ENCODE measurements around the gene MYCBPAP. TPM values are rescaled to one million over a fixed set of nuclear protein-coding genes. Genes with fewer than 3 reads are reported as not detected.

Gene MYCBPAP
- total RNA-seq, 1 donor from 2014 or later, result 1.7 TPM

- H3K27me3 Mint-ChIP-seq, result peaks cover 17% of the 10 kb centered on the region
- TF ChIP-seq, protein P1, sequence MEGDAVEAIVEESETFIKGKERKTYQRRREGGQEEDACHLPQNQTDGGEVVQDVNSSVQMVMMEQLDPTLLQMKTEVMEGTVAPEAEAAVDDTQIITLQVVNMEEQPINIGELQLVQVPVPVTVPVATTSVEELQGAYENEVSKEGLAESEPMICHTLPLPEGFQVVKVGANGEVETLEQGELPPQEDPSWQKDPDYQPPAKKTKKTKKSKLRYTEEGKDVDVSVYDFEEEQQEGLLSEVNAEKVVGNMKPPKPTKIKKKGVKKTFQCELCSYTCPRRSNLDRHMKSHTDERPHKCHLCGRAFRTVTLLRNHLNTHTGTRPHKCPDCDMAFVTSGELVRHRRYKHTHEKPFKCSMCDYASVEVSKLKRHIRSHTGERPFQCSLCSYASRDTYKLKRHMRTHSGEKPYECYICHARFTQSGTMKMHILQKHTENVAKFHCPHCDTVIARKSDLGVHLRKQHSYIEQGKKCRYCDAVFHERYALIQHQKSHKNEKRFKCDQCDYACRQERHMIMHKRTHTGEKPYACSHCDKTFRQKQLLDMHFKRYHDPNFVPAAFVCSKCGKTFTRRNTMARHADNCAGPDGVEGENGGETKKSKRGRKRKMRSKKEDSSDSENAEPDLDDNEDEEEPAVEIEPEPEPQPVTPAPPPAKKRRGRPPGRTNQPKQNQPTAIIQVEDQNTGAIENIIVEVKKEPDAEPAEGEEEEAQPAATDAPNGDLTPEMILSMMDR (IDR thresholded peaks at IDR 0.05; ENCODE audit: unreplicated experiment), result no peak
- no peaks in the 10 kb centered on the region for H3K9me3 Mint-ChIP-seq (ENCODE audit: low read depth)
- no peaks in the 10 kb centered on the region for H3K36me3 Mint-ChIP-seq (ENCODE audit: insufficient read depth)
- peak overlapping the region; percentile 3 for H3K4me3 Mint-ChIP-seq (ENCODE audit: low read depth)
- H3K4me1 Mint-ChIP-seq (ENCODE audit: low read depth), result peaks cover 14% of the 10 kb centered on the region
- peak overlapping the region; percentile 43 for H3K27ac Mint-ChIP-seq
- no peak for DNase-seq (ENCODE audit: low spot score, unreplicated experiment)
Measured at GRCh38 chr17:50506298-50506697, 1.9 kb upstream of the MYCBPAP start.

DNA sequence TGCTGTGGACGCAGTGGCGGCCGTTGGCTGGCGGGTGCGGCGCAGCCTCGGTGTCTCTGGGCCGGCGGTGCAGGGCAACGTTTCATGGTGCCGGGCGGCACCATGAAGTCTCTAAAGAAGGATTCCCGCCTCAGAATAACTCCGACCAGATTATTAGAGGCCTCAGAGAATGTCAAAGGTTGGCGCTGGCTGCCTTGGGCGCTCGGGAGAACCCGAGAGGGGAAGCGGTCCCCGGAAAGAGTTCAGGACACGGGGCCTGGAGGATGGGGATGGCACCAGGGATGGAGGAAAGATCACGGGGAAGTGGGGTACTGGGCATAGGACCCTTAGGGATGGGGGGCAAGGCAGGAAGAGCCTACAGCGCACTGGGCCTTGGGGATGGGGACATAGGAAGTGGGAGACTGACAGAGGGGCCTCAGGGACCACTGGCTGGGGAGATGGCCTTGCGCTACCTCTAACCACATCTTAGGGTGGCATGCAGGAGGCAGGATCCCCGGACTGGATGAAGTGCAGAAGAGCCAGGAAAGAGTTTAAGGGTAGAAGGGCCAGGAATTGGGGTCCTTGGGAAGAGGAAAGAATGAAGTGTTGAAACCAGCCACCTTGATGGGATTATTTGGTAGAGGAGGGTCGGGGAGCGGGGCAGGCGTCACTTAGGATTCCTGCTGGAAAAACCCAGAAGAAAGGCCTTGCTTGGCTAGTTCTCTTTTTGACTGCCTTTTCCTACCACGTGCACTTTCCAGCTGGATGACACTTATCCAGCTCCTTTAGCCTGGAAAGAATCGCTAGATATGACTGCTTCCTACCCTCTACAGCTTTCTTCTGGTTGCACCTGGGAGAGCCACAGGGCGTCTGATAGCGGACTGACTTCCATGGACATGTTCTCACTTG, 578 bp downstream of the MYCBPAP start:
- Mint-ChIP-seq H3K4me3 (ENCODE audit: low read depth) (peak overlapping the region; percentile 77), H3K27me3 (peaks cover 12% of the 10 kb centered on the region), H3K36me3 (ENCODE audit: insufficient read depth) (no peaks in the 10 kb centered on the region), H3K9me3 (ENCODE audit: low read depth) (no peaks in the 10 kb centered on the region), H3K4me1 (ENCODE audit: low read depth) (peaks cover 18% of the 10 kb centered on the region), H3K27ac (peak overlapping the region; percentile 56)
- TF ChIP-seq, protein P1 (IDR thresholded peaks at IDR 0.05; ENCODE audit: unreplicated experiment), result no peak
- DNase-seq (ENCODE audit: low spot score, unreplicated experiment), result no peak

GRCh38 chr17:50511058-50511457, 2.8 kb downstream of the MYCBPAP start:
- no peaks in the 10 kb centered on the region for H3K9me3 Mint-ChIP-seq (ENCODE audit: low read depth)
- H3K4me1 Mint-ChIP-seq (ENCODE audit: low read depth), result peaks cover 18% of the 10 kb centered on the region
- TF ChIP-seq, protein P1 (IDR thresholded peaks at IDR 0.05; ENCODE audit: unreplicated experiment), result no peak
- no peak overlapping the region for H3K4me3 Mint-ChIP-seq (ENCODE audit: low read depth)
- no peaks in the 10 kb centered on the region for H3K36me3 Mint-ChIP-seq (ENCODE audit: insufficient read depth)
- no peak for DNase-seq (ENCODE audit: low spot score, unreplicated experiment)
- peaks cover 14% of the 10 kb centered on the region for H3K27me3 Mint-ChIP-seq
- no peak overlapping the region for H3K27ac Mint-ChIP-seq

- H3K4me3 Mint-ChIP-seq (ENCODE audit: low read depth), result no peak overlapping the region
- no peaks in the 10 kb centered on the region for H3K9me3 Mint-ChIP-seq (ENCODE audit: low read depth)
- H3K27me3 Mint-ChIP-seq, result peaks cover 14% of the 10 kb centered on the region
- TF ChIP-seq, protein P1 (IDR thresholded peaks at IDR 0.05; ENCODE audit: unreplicated experiment), result no peak
- peaks cover 20% of the 10 kb centered on the region for H3K4me1 Mint-ChIP-seq (ENCODE audit: low read depth)
- DNase-seq (ENCODE audit: low spot score, unreplicated experiment), result no peak
- no peaks in the 10 kb centered on the region for H3K36me3 Mint-ChIP-seq (ENCODE audit: insufficient read depth)
- no peak overlapping the region for H3K27ac Mint-ChIP-seq
Measured at GRCh38 chr17:50513495-50513894, 5.3 kb downstream of the MYCBPAP start.

GRCh38 chr17:50514388-50514787, 6.1 kb downstream of the MYCBPAP start:
- no peaks in the 10 kb centered on the region for H3K36me3 Mint-ChIP-seq (ENCODE audit: insufficient read depth)
- H3K27ac Mint-ChIP-seq, result no peak overlapping the region
- H3K4me1 Mint-ChIP-seq (ENCODE audit: low read depth), result peaks cover 16% of the 10 kb centered on the region
- H3K9me3 Mint-ChIP-seq (ENCODE audit: low read depth), result no peaks in the 10 kb centered on the region
- no peak for DNase-seq (ENCODE audit: low spot score, unreplicated experiment)
- peaks cover 14% of the 10 kb centered on the region for H3K27me3 Mint-ChIP-seq
- no peak overlapping the region for H3K4me3 Mint-ChIP-seq (ENCODE audit: low read depth)
- TF ChIP-seq, protein P1 (IDR thresholded peaks at IDR 0.05; ENCODE audit: unreplicated experiment), result no peak

All from progenitor cell of endocrine pancreas (in vitro differentiated cells).